ENCODE results near the gene PCBP3.
"Not testable (repeated sequence)": the region's sequence is repeated elsewhere in the genome, so short reads cannot be mapped to it uniquely, and the experiment has no call there.

The PCBP3 gene

DNA sequence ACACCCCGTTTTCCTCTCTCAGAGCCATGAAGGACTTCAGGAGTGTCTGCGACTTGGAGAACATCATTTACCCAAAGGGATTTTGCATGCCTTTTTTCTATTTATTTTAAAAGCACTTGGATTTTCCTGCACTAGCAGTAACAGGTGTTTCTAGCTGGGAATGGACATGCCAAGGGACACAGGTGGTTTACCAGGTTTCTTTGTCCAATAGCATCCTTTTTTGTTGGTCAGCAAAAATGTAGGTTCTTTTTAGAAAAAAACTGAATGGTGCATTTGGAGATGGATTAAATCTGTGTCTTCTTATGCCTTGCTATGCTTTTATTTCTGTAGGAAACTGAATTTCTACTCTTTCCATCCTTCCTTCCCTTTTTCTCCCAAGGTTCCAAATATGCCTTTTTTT is 205.3 kb downstream of the PCBP3 start:
- no peak for DNase-seq

DNA sequence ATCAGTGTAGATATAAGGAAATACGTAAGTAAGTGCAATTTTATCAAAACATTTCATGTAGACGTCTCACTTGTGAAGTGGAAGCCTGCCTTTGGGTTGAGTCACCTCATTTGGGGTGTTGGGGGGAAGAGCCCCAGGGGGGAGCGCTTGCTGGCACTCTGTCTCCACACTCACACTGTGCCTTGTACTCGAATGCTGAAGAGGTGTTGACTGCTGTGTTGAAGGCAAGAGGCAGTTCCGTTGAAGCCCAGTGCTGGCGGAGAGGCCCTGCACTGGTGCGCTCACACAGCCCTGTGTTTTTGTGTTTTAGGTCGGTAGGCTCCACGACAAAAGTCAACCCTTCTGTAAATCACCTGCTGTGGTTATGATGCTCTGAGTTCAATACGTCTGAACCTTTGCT is 206.1 kb downstream of the PCBP3 start:
- no peak for DNase-seq

DNA sequence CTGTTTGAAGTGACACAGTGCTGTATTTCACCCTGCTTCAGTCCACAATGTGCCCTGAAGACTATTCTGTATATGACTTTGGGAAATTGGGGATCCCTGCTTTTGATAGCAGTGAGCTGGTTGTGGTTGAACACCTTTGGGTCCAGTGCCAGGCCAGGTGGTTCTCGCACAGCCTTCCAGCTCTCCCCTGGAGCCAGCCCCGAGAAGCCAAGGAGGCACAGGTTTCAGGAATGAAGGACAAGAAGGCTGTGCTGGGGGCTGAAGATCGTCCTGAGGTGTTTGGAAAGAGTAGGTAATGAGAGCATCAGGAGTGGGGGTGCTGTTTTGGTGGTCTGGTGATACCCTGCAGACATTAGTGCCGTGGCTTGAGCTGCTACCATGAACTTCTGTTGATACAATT is 206.7 kb downstream of the PCBP3 start:
- DNase-seq = no peak

DNA sequence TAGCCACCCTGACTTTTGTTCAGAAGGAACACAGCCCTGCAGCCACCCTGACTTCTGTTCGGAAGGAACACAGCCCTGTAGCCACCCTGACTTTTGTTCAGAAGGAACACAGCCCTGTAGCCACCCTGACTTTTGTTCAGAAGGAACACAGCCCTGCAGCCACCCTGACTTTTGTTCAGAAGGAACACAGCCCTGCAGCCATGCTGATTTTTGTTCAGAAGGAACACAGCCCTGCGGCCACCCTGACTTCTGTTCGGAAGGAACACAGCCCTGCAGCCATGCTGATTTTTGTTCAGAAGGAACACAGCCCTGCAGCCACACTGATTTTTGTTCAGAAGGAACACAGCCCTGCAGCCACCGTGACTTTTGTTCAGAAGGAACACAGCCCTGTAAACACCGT is 208.9 kb downstream of the PCBP3 start:
- not testable (repeated sequence) for DNase-seq

DNA sequence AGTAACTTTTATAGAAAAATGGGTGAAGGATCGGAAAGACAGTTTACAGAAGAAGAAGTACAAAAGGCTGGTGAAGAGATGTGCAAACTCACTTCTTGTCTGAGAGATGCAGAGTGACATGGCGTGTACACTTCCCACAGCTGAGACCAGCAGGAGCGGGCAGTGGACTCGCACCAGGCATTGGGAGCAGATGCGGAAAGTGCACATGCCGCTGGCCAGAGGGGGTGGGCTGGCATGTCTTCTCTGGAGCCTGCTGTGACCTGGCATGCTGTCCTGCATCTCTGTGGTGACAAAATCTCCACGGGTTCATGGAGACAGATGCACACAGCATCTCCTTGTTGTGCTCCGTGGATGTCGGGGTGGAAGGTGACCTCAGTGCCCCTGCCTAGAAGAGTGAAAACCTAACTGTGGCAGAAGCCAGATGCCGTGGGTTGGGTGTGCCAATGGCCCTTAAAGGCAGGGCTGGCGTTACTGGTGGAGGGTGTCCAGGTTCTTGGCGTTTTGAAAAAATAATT is 209.4 kb downstream of the PCBP3 start:
- DNase-seq = no peak

DNA sequence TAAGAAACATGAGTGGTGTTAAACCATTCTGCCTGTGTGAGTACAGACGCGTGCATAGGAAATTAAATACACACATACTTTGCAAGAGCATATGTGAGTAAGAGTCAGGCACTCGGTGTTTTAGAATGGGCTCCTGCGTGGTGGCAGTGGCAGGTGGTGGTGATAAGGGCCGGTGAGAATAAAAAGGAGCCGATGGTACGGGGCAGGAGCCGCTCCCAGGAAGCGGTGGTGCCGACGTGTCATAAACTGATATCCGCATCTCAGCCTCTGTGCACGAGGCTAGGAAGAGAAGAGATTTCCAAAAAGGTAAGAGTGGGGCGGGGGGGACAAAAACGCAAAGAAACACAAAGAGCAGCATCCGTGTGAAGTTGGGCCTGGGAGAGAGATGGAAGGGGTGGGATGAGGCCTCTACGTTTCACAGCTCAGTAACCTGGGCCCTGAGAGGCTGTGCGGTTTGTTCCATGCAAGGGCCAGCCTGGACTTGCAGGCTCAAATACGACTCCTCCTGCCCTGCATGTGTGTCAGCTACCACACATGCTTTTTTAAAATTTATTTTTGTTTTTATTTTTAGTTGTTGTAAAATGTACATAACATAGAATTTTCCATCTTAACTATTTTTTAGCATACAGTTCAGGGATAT is 210.3 kb downstream of the PCBP3 start:
- no peak for DNase-seq

DNA sequence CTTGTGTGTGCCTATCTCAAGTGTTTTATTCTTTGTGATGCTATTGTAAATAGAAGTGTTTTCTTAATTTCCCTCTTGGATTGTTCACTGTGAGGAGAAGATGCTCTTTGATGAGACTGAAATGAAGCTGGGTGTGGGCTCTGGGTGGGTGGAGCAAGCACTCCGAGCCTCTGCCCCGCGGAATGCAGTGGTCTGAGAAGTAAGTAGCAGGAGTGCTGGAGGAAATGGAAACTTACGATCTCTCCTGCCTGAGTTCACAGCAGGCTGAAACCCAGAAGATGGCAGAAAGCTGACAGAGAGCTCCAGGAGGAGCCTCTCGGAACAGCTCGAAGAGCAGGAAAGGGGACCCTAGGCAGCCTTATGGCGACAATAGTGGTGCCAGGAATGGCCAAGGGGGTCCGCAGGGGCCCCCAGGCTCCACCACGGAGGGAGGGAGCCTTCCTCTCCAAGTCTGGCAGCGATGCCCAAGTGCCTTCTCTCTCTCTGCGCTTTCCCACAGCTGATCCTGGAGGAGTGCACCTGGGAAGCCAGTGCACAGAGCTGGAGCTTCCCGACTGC is 211.2 kb downstream of the PCBP3 start:
- DNase-seq = no peak

DNA sequence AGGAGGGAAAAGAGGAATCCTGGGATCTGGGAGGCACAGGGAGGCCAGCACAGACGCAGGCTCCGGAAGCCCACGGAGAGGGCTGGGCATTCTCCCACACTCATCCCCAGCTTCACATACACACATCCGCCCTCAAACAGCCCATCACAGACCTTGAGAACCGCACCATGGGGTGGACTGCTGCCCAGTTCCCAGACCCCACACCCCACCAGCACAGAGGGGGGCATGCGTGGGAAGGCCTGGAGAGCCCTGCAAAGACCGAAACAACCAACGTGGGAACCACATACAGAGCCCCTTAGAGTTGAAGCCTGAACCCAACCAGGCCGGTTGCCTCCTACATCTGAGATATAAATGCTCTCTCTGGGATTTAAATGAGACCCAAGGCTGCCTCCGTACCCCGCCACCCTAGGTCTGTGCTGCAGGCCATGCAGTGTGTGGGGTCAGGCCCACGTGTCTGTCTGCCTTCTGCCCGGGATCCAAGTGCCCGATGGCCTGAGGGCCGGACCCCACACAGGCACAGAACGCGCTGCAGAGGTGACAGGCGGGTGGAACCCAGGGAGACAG is 211.8 kb downstream of the PCBP3 start:
- no peak for DNase-seq

DNA sequence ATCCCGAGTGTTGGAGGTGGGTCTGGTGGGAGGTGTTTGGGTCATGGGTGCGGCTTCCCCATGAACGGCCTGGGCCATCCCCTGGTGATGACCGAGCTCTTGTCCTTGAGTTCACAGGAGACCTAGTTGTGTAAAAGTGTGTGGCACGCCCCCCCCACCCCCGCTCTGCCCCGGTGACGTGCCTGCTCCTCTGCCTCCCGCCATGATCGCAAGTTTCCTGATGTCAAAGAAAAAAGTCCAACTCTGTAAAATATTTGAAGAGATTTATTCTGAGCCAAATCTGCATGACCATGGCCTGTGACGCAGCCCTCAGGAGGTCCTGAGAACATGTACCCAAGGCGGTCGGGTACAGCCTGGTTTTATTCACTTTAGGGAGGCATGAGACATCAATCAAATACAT is 212.9 kb downstream of the PCBP3 start:
- DNase-seq = no peak

DNA sequence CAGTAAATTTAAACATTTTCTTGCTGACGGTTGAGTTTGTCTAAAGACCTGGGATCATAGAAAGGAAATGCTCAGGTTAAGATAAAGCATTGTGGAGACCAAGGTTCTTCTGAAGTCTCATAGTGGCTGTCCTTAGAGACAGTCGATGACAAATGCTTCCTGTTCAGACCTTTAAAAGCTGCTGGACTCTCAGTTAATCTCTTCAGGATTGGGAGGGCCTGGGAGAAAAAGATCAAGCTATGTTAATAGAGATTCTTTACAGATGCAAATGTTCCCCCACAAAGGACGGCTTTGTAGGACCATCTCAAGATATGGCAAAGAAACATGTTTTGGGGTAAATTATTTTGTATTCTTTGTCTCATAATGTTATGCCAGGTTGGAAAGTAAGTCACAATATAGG is 213.4 kb downstream of the PCBP3 start:
- DNase-seq = no peak

DNA sequence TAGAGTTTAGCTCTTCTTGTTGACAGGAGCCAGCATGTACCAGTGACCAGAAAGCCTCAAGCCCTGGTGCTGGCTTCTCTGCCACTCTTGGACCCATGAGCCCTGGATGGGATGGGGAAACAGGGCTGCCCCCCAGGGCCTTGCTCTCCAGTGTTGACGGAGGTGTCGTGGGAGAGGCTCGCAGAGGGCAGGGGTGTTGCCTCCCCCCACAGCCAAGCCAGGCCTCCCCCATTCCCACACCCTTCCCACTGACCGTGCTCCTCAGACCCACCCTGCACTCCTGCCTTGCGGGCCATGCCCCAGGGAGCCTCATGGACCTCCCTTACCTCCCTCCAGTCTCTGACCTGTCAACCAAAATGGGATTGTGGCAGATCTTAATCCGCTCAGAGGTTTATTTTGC is 214.2 kb downstream of the PCBP3 start:
- DNase-seq = no peak

DNA sequence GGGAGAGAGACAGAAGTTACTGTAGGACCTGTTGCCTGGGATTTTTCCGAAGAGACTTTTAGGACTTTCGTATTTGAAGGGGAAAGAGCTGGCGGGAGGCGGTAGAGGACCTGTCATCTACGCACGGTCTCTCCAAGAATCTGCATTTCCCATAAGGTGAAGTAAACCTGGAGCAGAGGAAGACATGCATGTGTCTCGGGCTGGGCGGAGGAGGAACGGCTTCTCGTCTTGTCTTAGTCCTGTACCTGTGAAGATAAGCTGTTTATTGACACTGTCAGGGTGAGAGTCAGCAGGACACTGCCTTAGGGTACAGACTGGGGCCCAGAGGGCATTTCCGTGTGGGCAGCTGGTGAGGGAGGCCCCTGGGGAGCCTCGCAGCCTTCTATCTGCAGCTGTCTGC is 214.7 kb downstream of the PCBP3 start:
- no peak for DNase-seq

DNA sequence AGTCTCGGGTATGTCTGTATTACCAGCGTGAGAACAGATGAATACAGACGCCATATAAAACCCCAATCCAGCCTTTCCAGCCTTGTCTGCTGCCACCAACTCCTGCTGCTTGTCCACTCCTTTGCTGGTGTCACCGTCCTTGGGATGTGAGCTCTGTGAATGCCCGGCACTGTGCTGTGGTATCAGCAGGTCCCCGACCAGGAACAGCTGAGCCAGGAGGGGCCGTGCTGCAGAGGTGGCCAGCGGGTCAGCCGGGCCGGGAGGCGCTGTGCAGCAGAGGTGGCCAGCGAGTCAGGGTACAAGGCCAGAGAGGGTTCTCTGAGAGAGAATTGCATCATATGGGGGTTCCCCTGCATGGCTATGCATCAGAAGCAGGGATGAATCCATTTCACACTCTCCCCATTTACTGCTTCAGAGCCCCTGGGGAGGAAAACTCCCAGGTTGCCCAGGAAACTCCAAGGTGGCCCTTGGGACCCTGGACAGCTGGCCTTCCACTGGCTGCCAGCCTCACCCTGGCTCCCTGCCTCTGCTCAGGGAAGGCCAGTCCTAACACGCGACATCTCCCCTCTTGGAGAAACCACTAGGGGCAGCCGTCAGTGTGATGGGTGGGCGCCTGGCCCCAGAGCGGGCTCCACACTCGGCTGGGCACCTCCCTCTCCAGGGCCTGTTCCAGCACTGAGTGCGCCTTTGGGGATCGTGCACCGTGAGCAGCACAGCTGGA is 215.7 kb downstream of the PCBP3 start:
- DNase-seq = no peak

DNA sequence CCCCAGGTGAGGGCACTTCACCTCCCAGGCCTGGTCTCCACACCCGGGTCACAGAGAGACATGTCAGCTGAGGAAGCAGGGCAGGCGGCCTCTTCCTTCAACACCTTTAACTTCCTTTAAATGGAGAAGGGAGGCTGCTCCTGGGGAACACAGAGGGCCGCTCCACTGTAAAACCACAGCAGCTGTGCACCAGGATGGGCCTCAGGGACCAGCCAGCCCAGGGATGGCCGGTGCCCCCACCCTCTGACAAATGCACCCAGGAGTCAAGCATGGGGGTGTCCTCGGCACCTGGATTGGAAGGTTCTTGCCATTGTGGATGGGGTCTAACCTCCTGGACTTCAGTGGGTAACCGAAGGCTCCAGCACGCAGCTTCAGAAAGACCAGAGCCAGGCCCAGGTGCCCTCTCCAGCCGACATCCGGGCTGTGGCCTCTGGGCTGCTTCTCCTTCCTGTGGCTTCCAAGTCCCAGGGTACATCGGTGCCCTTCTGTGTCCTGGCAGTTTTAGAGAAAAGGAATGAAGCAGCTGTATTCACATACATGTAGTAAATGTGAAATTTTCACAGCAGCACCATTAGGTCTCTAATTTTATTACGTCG is 216.3 kb downstream of the PCBP3 start:
- DNase-seq = no peak

DNA sequence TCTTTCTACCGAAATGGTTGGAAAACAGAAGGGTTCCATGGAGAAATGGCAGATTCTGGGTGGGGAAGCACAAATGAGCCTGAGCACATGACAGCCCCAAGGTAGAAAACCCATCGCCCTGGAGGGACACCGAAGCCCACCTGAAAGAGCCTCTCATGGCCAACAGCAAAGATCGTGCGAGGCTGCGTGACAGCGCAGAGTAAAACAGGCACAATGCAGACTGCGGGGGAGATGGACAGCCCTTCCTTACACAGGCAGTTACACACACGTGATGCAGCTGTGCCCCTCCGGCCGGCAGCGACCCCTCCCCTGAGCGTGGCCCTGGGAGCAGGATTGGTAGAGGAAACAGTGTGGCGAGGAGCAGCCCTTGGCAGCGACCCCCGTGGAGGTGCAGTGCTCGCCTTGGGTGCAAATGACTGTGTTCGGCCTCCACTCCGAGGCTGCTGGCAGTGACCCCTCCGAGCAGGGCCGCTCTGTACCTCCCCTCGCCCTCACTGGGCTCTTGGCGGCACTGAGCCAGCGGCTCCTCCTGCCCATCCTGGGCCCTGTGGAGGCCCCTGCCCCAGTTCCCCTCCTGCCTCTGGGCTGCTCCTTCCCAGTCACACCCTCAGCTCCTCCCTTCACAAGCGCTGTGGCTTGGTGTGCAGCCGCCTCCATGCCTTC is 217.1 kb downstream of the PCBP3 start:
- no peak for DNase-seq

DNA sequence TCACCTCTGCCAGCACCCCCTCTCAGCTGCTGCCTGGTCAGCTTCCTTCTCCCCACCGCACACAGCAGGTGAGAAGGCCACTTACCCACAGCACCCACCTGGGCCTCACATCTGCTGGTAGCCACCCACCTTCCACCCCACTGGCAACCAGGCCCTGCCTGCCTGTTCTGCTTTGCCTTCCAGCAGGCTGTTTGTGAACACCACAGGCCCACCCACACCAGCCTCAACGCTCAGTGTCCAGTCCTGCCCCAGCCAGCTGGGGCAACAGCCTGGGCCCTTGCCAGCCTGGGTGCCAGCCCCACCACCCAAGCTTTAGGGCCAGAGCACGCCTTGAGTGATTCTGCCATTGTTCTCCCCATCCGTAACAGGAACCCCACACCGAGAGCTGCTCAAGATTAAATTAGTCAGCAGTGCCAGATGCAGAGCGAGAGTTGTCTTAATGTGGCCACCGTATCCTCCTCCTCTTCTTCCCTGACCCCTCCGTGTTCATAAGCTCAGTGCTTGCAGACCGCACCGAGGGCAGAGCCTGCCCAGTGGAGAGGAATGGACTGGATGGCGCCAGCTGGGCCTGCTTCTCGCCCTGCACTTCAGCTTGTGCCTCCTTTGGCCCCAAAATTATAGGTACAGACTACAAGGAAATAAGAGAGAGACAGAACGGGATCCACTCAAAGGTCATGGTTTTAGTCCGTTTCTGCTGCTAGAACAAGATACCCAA is 217.8 kb downstream of the PCBP3 start:
- DNase-seq = peak in 1 of 3 experiments; percentile 7

DNA sequence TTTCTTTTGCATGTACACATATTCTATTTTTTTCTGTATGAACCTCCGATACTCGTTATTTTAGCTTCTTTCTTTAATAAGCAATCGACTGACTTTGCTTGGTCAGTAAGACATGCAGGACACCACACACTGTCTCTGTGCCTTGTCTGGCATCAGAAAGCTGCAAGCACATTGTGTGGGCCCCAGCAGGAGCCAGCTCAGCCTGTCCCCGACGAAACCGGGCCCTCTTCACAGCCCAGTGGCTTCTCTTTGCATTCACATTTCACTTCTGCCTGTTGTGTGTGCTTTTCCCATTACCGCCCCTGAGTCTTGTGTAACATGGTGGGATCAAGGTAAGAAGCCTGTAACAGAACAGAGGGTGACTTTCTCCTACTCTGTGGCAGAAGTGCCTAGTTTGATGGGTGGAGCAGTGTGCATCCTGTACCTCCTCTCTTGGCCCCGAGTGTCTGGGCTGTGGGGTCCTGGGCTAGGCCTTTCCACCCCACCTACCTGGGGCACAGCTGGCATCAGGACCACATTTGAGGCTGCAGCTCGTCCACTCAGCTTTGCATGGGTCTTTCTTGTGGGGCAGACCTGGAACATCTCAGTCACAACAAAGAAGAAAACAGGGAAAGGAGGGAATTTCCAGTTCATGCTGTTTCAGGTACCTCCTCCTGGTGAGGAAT is 219.2 kb downstream of the PCBP3 start:
- no peak for DNase-seq

DNA sequence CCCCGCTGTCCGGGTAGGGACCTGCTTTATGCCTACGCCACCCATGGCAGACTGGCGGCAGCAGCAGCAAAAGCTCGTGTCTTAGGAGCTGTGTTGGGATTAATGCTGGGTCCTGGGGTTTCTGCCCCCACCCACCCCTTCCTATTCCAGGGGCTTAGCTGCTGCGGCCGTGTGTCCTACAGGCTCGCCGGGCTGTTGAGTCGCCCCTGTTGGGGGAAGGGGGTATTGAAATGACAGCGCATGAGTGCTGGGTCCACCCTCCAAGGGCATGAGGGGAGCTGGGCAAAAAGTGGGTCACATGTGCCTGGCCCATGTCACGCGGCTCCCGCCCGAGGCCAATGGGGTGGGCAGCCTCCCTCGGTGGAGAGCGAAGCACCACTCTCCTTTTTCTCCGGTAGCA is 219.7 kb downstream of the PCBP3 start:
- DNase-seq = no peak

DNA sequence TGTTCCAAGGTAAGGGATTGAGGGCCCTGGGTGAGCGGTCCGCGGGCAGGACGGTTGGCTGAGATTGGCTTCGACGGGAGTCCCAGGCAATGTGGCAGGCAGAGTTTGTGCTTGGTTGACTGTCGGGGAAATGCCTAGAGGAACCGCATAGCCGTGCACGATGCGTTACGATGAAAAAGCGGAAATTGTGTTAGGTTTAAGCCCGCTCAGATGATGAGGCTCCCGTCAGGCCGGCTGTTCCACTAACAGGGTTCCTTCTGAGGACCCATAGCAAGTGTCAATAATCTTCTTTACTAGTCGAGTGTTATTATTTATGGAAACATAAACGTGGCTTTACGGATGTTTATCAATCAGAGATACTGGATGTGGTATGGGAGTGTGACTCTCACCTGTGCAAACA is 220.2 kb downstream of the PCBP3 start:
- DNase-seq = no peak

DNA sequence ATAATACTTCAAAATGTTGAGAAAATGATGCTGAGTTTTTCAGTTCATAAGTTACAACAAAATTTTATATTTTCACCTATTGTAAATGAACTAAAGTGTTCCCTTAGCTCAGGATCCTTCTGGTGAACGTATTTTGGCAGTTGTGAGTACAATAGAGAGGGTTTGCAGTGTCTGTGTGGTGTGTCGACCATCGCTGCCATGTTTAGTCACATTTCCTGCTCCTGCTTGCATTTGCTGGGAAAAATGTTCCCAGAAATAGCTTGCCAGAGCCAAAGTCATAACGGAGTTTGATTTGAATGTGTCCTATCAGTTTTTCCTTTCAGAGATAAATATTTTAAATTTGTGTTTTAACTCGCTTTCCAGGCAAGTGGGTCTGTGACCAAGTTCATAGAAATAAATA is 220.9 kb downstream of the PCBP3 start:
- DNase-seq = no peak

DNA sequence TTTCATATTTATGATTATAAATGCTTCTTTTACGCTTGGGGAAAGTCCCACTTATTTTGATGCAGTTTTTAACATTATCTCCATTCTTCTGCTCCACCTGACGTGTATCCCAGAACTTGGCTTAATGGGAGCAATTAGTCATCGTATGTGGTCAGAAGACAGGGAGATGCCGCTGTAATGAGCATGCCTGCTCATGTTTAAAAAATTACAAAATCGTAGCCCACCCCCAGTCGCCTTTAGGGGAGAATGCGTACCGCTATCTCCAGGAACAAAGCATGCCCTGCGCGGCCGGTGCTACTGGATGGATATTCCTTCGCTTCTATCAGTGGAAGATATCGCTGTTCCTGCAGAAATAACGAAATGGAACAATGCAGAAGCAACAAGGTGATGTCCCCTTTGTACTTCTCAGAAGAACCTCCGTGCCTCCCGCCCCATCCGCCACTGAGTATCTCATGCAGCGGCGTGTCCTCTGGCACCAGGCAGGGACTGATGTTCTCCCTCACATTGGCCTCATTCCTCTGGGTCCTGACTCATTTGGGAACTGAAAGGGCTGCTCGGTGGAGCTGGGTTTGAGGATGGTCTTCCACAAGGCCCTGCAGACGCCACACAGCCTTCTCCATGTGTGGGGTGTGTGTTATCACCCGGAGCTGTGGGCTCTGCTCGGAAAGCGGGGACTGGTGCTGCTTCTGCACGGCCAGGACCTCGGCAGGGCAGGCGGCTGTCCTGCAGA is 221.7 kb downstream of the PCBP3 start:
- no peak for DNase-seq
